Measurements from ENCODE around the gene CYSRT1. TPM values are rescaled to one million over a fixed set of nuclear protein-coding genes. Genes with fewer than 3 reads are reported as not detected.

CYSRT1 gene
- total RNA-seq, 4 donors from 2014 or later: 0.34 TPM; not detected in 3

DNA sequence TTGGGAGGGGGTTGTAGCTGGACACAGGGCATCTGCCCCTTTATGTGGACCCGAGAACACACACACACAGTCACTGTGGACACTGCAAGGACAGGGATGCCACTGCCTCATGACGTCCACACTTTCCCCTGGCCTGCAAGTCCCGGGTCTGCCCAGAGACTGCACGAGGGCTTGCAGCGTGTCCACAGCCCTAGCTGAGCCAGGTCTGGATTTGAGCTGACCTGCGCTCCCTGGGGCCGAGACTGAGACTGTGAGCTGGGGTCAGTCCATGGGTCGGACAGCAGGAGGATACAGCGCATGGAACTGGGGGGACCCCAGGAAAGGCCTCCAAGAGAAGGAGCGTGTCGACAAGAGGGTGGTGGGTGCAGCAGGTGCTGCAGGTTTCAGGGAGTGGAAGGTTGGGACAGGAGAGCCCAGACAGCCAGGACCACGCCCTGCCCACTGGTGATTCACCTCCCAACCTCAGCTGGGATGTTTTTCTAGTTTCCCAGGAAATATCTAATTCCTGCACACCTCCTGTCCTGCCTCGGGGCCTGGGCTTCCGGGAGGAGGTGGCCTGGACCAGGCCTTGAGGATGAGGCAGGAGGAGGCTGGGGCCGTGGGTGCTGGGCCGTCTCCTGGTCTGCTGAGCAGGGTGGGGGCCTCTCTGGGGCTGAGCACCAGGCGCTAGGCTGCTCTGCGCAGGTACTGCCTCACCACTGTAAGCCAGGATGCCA, 1.5 kb downstream of the CYSRT1 start:
- TF ChIP-seq, protein P1, sequence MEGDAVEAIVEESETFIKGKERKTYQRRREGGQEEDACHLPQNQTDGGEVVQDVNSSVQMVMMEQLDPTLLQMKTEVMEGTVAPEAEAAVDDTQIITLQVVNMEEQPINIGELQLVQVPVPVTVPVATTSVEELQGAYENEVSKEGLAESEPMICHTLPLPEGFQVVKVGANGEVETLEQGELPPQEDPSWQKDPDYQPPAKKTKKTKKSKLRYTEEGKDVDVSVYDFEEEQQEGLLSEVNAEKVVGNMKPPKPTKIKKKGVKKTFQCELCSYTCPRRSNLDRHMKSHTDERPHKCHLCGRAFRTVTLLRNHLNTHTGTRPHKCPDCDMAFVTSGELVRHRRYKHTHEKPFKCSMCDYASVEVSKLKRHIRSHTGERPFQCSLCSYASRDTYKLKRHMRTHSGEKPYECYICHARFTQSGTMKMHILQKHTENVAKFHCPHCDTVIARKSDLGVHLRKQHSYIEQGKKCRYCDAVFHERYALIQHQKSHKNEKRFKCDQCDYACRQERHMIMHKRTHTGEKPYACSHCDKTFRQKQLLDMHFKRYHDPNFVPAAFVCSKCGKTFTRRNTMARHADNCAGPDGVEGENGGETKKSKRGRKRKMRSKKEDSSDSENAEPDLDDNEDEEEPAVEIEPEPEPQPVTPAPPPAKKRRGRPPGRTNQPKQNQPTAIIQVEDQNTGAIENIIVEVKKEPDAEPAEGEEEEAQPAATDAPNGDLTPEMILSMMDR (IDR thresholded peaks at IDR 0.05; ENCODE audit: low read depth): no peak

DNA sequence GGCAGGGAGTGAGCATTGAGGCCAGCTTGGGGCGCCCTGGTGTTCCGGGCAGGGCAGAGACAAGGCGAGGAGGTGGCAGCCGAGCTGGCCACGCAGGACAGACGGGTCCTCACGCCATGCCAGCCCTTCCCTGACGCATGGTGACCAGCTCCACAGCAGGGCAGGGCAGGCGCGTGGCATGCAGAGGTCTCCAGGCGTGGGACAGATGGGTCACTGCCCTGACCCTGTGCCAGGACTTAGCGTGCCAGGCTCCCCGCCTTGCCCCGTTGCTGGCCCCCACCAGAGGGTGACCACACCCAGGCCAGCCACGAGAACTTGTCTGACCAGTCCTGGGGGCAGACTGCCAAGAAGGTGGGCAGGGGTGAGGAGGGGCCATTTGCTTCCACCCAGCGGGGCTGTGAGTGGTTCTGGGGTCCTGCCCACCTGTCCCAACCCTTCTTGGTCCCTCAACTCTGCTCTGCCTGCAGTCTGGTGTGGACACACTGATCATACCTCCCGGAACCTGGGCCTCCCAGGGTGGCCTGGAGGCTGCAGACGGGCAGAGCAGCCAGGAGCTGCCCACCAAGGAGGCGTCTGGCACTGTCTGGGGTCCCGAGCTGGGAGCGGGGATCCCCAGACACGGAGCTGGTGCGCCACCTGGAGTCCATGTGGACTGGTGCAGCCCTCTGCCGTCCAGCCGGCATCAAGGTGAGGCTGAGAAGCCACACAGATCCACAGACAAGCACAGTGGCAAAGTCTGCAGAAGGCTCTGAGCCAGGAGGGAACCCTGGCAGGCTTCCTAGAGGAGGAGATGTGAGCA, 2.3 kb downstream of the CYSRT1 start, which contains the start of gene RNF224:
Gene RNF224 (plus strand): TSS at position 449 of the 799 bp plus-strand sequence. CDS start 834 bp downstream, outside the sequence.
- TF ChIP-seq, protein P1 (IDR thresholded peaks at IDR 0.05; ENCODE audit: low read depth): no peak

DNA sequence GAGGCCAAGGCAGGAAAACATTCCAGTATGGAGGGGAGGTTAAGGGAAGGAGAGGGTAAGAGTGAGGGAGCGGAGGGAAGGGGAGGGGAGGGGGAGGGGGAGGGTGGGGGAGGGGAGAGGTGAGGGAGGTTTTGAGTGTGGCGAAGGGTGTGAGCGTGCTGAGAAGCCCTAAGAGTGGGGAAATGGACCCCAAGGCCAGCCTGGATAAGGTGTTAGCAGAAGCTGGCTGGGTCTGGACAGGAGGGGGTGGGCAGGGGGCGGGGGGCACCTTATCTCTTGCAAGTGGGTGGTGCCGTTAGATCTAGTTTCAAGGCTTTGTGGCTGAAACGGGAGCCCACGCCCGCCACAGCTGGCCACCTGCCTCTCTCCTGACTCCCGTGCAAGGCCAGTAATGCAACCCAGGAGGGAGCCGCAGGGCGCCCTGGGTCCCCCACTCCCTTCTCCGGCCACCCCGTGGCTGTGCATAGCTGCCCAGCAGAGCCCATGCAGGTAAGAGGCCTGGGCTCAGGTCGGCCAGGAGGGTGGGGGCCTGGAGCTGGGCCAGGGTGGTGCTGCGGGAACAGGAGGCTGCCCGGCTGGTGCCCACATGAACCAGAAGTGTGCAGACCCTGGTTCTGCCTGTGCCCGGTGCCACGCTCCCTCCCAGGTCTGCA, 3.0 kb downstream of the CYSRT1 start:
- TF ChIP-seq, protein P1 (IDR thresholded peaks at IDR 0.05; ENCODE audit: low read depth): no peak

DNA sequence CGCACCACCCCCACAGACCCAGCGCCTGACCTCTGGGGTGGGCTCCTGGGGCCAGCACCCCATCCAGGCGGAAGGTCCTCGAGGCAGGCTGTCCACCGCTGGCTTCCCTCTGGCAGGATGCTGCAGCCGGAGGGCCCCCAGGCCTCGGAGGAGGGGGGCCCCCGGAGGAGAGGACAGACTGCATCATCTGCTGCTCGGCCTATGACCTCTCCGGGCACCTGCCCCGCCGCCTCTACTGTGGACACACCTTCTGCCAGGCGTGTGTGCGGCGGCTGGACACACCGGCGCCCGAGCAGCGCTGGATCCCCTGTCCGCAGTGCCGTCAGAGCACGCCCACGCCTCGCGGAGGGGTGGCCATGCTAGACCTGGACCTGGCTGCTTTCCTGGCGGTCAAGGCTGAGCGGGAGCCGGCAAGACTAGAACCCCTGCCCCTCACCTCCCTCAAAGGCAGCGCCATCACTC, 3.6 kb downstream of the CYSRT1 start:
- TF ChIP-seq, protein P1 (IDR thresholded peaks at IDR 0.05; ENCODE audit: low read depth): no peak

DNA sequence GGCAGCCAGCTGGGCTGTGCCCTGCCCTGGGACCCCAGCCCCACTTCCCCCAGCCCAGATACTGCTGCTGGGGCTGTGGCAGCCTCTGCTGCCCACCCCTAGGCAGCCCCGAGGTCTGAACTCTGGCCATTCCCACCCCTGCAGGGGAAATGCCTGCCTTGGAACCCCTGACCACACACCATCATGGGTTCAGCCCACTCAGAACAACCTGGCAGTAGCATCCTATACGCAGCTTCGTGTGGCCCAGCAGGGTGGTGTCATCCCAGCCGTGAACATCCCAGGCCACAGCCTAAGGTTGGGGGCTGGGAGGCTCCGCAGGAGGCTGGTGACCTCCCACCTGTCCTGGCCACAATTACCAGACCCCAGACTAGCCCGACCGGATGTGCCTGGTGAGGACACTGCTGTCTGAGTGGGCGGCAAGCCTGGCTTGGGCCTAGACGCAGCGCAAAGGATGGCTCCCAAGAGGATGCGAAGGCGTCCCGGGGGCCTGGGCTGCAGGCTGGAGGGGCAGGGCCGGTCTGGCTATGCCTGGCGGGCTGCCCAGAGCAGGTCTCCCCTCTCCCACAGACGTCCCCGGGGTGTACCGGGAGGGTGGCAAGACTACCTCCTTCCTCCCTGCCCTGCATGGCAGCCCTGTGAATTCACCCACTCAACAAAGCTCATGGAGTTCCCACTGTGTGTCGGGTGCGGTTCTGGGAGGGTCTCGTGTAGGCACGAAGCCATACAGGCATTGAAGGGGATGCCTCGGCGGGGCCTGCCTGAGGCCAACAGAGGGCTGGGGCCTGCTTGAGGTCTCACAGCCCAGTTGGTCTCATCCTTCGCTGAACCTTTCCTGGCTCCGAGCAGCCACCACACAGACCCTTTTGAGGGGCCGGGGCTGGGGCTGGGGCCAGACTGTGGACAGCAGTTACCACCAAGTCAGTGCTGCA, 4.3 kb downstream of the CYSRT1 start:
- TF ChIP-seq, protein P1 (IDR thresholded peaks at IDR 0.05; ENCODE audit: low read depth): no peak

DNA sequence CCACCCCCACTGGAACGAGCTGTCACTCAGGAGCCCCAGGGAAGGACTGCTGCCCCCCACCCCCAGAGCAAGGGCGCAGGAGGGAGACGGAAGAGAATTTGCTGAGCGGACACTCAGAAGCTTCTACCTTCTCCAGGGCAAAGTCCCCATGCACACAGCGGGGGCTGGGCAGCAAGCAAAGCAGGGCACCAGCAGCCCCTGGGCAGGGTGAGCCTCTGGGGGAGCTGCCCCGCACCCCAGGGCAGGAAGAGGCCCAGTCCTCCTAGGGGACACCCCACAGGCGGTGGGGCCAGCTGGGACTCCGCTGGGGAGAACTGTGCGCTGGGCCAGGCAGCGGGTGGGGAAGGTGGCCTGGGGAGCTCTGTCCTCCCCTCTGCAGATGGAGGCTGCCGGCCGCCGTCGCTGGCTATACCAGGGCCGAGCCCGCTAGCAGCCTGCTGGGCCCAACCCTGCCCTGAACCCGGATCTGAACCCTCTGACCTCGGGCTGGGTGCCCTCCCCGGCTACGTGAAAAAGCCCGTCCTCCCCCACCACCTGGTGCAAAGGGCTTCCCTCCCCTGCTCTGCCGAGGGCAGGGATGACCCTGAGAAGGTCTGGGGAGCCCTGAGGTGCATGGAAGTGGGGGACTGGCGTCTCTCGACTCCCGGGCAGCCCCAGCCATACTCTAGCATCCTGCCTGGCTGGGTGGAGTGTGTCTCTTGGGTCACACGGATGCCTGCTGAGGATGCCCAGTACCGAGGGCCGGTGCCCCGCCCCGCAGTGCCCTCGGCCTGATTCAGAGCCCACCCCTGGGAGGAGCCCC, 5.1 kb downstream of the CYSRT1 start:
- TF ChIP-seq, protein P1 (IDR thresholded peaks at IDR 0.05; ENCODE audit: low read depth): no peak

Data from subcutaneous adipose tissue (tissue), 4 donors.